Adrenal gland (tissue), 12 donors: ENCODE results near the gene NODAL. TPM values are rescaled to one million over a fixed set of nuclear protein-coding genes. Genes with fewer than 3 reads are reported as not detected.

Experiments used
- DNase-seq, 7 donors: peaks; one replicate each; pipeline ENCODE4 v3.0.0-alpha.2; 2019 to 2020
- H3K27ac ChIP-seq, 5 donors: fragments of 200-600 bp; sonication (generic) in 4 of 5; 1 replicate in 3 of 5; 2 replicates in 2 of 5; pipeline versions ENCODE4 v1.5.1 to v1.8.0; 2016 to 2020; ENCODE audit warnings: mild to moderate bottlenecking in 1 of 5
- H3K27me3 ChIP-seq: fragments of 200-600 bp; 2 replicates; pipeline ENCODE4 v1.8.0; 2021
- H3K36me3 ChIP-seq, 2 donors: fragments of 200-600 bp; replicated peaks in 1 of 2; 1 replicate in 1 of 2; 2 replicates in 1 of 2; pipeline versions ENCODE4 v1.5.1 to v1.8.0; 2018 to 2022
- H3K4me1 ChIP-seq, 2 donors: fragments of 200-600 bp; replicated peaks in 1 of 2; 1 replicate in 1 of 2; 2 replicates in 1 of 2; pipeline versions ENCODE4 v1.5.1 to v1.8.0; 2018 to 2021
- H3K4me3 ChIP-seq, 4 donors: fragments of 200-600 bp; sonication (generic) in 3 of 4; one replicate each; pipeline ENCODE4 v1.5.1; 2016 to 2018
- H3K9me3 ChIP-seq, 3 donors: fragments of 200-600 bp; sonication (generic) in 1 of 3; replicated peaks in 1 of 3; 1 replicate in 2 of 3; 2 replicates in 1 of 3; pipeline versions ENCODE4 v1.5.1 to v1.8.0; 2016 to 2021
- CTCF ChIP-seq, 6 experiments: fragments of 450-650 bp in 4 of 6; fragments of 200-600 bp in 2 of 6; sonication (generic) in 1 of 6; IDR thresholded peaks; 1 replicate in 5 of 6; 2 replicates in 1 of 6; pipeline versions ENCODE4 v1.5.1 to v1.8.0; 2016 to 2021; ENCODE audit warnings: antibody characterized with exemption in 6 of 6, mild to moderate bottlenecking in 2 of 6, moderate library complexity in 1 of 6
- POLR2A ChIP-seq, 2 donors: fragments of 450-650 bp; IDR thresholded peaks; one replicate each; pipeline ENCODE4 v1.6.1; 2017; ENCODE audit warnings: antibody characterized with exemption in 2 of 2, mild to moderate bottlenecking in 2 of 2, moderate library complexity in 1 of 2
- WGBS, 4 donors: extraction: QIAGEN DNeasy Blood & Tissue Kit in 2 of 4; methylation state at CpG; one replicate each; pipeline versions ENCODE4 v1.1.5 to v1.1.7; 2013 to 2017; 5-methylcytosine and 5-hydroxymethylcytosine counted together
- intact Hi-C, 2 donors: fragments of 100-400 bp; cut with DNase I; formaldehyde crosslinking; loops; one replicate each; pipeline versions ENCODE4 v1.14.1 to v1.15.0; 2022 to 2023
- polyA plus RNA-seq, 3 donors: library from polyadenylated mRNA; stranded (reverse); fragments of 200-250 nt in 2 of 3; fragments of 350-450 nt in 1 of 3; fragmentation: Illumina TruSeq in 1 of 3; extraction: RNeasy Lipid Tissue Mini Kit (QIAGEN cat#74804) in 1 of 3; gene quantifications; one replicate each; pipeline ENCODE4 v1.2.3, GENCODE V29; 2013 to 2014
- total RNA-seq, 9 donors: library from RNA; depleted of rRNA in 4 of 9; stranded (reverse); fragments of >200 nt in 4 of 9; fragments of 120-200 nt in 1 of 9; fragmentation: NEBNext Ultra II Directional in 1 of 9; extraction: Animal tissue kit (Norgen Biotek cat#: 25700) in 1 of 9; gene quantifications; one replicate each; pipeline versions ENCODE4 v1.1.0 to v1.2.4, GENCODE V29; 2013 to 2023
- donor health status: healthy with polysubstance abuse.
- donor health status: Bipolar disorder and iron deficiency.
- donor health status: DM: yes; HTN: yes; CAD: no.
- donor health status: DM: no; HTN: no; CAD: no.
- donor health status: DM: no; HTN: no; CAD: no.
- donor health status: DM: yes; HTN: yes; CAD: no.

NODAL gene
- total and polyA plus RNA-seq, 12 donors = not detected

GRCh38 chr10:70482982-70483760 lies 41.7 kb upstream of the NODAL start:
- Histone ChIP-seq H3K4me1 (peaks cover 10 to 30% of the 10 kb centered on the region in 2 donors), H3K27me3 (no peaks in the 10 kb centered on the region), H3K9me3 (no peaks in the 10 kb centered on the region), H3K4me3 (no peak overlapping the region), H3K36me3 (no peaks in the 10 kb centered on the region), H3K27ac (peak overlapping the region in 2 of 5 donors; percentile 54 to 79)
- intact Hi-C loops = no loop called here
- TF ChIP-seq CTCF (IDR thresholded peaks at IDR 0.05) (no peak), POLR2A (IDR thresholded peaks at IDR 0.05) (no peak)
- no peak for DNase-seq
- 53 to 71% (median 69%) methylated on average over 5 to 8 of the region's 8 CpGs for WGBS, 4 donors

GRCh38 chr10:70481831-70482530 lies 40.5 kb upstream of the NODAL start:
- H3K4me3 ChIP-seq = no peak overlapping the region
- 49 to 64% (median 63%) methylated on average over 2 to 7 of the region's 7 CpGs for WGBS, 4 donors
- TF ChIP-seq POLR2A (IDR thresholded peaks at IDR 0.05) = no peak
- TF ChIP-seq CTCF (IDR thresholded peaks at IDR 0.05) = peak in 1 of 6 experiments; percentile 4
- H3K27me3 ChIP-seq = no peaks in the 10 kb centered on the region
- intact Hi-C loops = no loop called here
- H3K36me3 ChIP-seq = no peaks in the 10 kb centered on the region
- DNase-seq = peak in 5 of 7 donors; percentile 37 to 80 (median 55)
- H3K9me3 ChIP-seq = no peaks in the 10 kb centered on the region
- H3K27ac ChIP-seq = peak overlapping the region in 2 of 5 donors; percentile 54 to 79
- H3K4me1 ChIP-seq = peaks cover 14 to 41% of the 10 kb centered on the region in 2 donors

GRCh38 chr10:70481105-70481504 lies 39.6 kb upstream of the NODAL start:
- WGBS, 4 donors = 79 to 85% (median 84%) methylated on average over 8 to 9 of the region's 9 CpGs
- intact Hi-C loops = no loop called here
- TF ChIP-seq POLR2A (IDR thresholded peaks at IDR 0.05) = no peak
- no peak for TF ChIP-seq CTCF (IDR thresholded peaks at IDR 0.05)
- peak overlapping the region in 1 of 5 donors; percentile 85 for H3K27ac ChIP-seq
- H3K4me1 ChIP-seq = peaks cover 14 to 41% of the 10 kb centered on the region in 2 donors
- no peaks in the 10 kb centered on the region for H3K9me3 ChIP-seq
- no peaks in the 10 kb centered on the region for H3K36me3 ChIP-seq
- no peak for DNase-seq
- H3K27me3 ChIP-seq = no peaks in the 10 kb centered on the region
- no peak overlapping the region for H3K4me3 ChIP-seq

- 29 to 41% (median 36%) methylated on average over 6 to 9 of the region's 9 CpGs for WGBS, 4 donors
- Histone ChIP-seq H3K27me3 (no peaks in the 10 kb centered on the region), H3K36me3 (no peaks in the 10 kb centered on the region), H3K27ac (peak overlapping the region in 2 of 5 donors; percentile 36 to 85), H3K4me1 (peaks cover 14 to 41% of the 10 kb centered on the region in 2 donors), H3K4me3 (peak overlapping the region in 1 of 4 donors; percentile 75), H3K9me3 (no peaks in the 10 kb centered on the region)
- no peak for DNase-seq
- intact Hi-C loops = no loop called here
- TF ChIP-seq POLR2A (IDR thresholded peaks at IDR 0.05) (no peak), CTCF (IDR thresholded peaks at IDR 0.05) (no peak)
Observed at GRCh38 chr10:70480239-70480861, 38.9 kb upstream of the NODAL start.
